GM23338 (cell line): ENCODE data around the gene LAMC3. TPM values are rescaled to one million over a fixed set of nuclear protein-coding genes. Genes with fewer than 3 reads are reported as not detected.

Source experiments
- ATAC-seq: fragments of 200-7000 bp; cut with Tn5 transposase; 3 replicates; pipeline ENCODE4 v1.9.1; 2020
- DNase-seq: peaks from one replicate; pipeline ENCODE4 v3.0.0-alpha.2; 2015; ENCODE audit warnings: low spot score
- H2AFZ ChIP-seq: fragments of 200-600 bp; sonication (generic); 2 replicates; pipeline ENCODE4 v1.8.0; 2016; ENCODE audit warnings: antibody characterized with exemption, mild to moderate bottlenecking, moderate library complexity
- H3F3A ChIP-seq: fragments of 200-600 bp; sonication (generic); replicated peaks from 2 replicates; pipeline ENCODE4 v1.8.0; 2017; ENCODE audit warnings: antibody characterized with exemption, mixed run types, low read depth
- H3K27ac ChIP-seq: fragments of 200-600 bp; sonication (generic); 2 replicates; pipeline ENCODE4 v1.6.1; 2016; ENCODE audit warnings: low read depth
- H3K27me3 ChIP-seq: fragments of 200-600 bp; sonication (generic); 2 replicates; pipeline ENCODE4 v1.8.0; 2016; ENCODE audit warnings: mild to moderate bottlenecking, mixed run types, moderate library complexity; ENCODE audit not compliant: insufficient read depth
- H3K36me3 ChIP-seq: fragments of 200-600 bp; sonication (generic); 2 replicates; pipeline ENCODE4 v1.8.0; 2016; ENCODE audit warnings: mild to moderate bottlenecking; ENCODE audit not compliant: insufficient read depth
- H3K4me1 ChIP-seq: fragments of 200-600 bp; sonication (generic); 2 replicates; pipeline ENCODE4 v1.8.0; 2016; ENCODE audit warnings: mild to moderate bottlenecking, moderate library complexity; ENCODE audit not compliant: insufficient read depth
- H3K4me2 ChIP-seq: fragments of 200-600 bp; sonication (generic); 2 replicates; pipeline ENCODE4 v1.7.1; 2017; ENCODE audit warnings: mixed run types
- H3K4me3 ChIP-seq: fragments of 200-600 bp; sonication (generic); 2 replicates; pipeline ENCODE4 v1.6.1; 2016; ENCODE audit warnings: mixed run types
- H3K79me2 ChIP-seq: fragments of 200-600 bp; sonication (generic); replicated peaks from 2 replicates; pipeline ENCODE4 v1.8.0; 2017; ENCODE audit warnings: mild to moderate bottlenecking; ENCODE audit not compliant: insufficient read depth
- H3K9me2 ChIP-seq: fragments of 200-600 bp; sonication (generic); 2 replicates; pipeline ENCODE4 v1.8.0; 2017; ENCODE audit not compliant: insufficient read depth
- H4K20me1 ChIP-seq: fragments of 200-600 bp; sonication (generic); replicated peaks from 2 replicates; pipeline ENCODE4 v1.8.0; 2017; ENCODE audit warnings: mild to moderate bottlenecking; ENCODE audit not compliant: insufficient read depth
- H3K27ac Mint-ChIP-seq: 2 replicates; pipeline ENCODE4 v1.8.0; 2020; ENCODE audit warnings: inconsistent platforms, mild to moderate bottlenecking, moderate library complexity, mixed read lengths
- H3K27me3 Mint-ChIP-seq: 3 replicates; pipeline ENCODE4 v1.8.0; 2022; ENCODE audit warnings: low read depth, mild to moderate bottlenecking, moderate library complexity, mixed read lengths, inconsistent platforms; ENCODE audit not compliant: insufficient read depth, poor library complexity
- H3K36me3 Mint-ChIP-seq: 3 replicates; pipeline ENCODE4 v1.8.0; 2021; ENCODE audit warnings: low read depth, mild to moderate bottlenecking, inconsistent platforms, moderate library complexity, mixed read lengths
- H3K4me1 Mint-ChIP-seq: 3 replicates; pipeline ENCODE4 v1.8.0; 2020; ENCODE audit warnings: mild to moderate bottlenecking, inconsistent platforms, mixed read lengths
- H3K4me3 Mint-ChIP-seq: 3 replicates; pipeline ENCODE4 v1.8.0; 2021; ENCODE audit warnings: moderate library complexity, mild to moderate bottlenecking, inconsistent platforms, mixed read lengths
- H3K9me3 Mint-ChIP-seq: 3 replicates; pipeline ENCODE4 v1.8.0; 2020; ENCODE audit warnings: moderate library complexity, mild to moderate bottlenecking, inconsistent platforms, mixed read lengths
- CREB1 ChIP-seq: fragments of 250-450 bp; sonication (Bioruptor Pico); IDR thresholded peaks from 2 replicates; pipeline ENCODE4 v1.5.0; 2020; ENCODE audit warnings: low read depth, mild to moderate bottlenecking, moderate library complexity
- CTCF ChIP-seq, 2 experiments: fragments of 200-600 bp in 1 of 2; sonication (generic) in 1 of 2; conservative IDR thresholded peaks; 2 replicates each; pipeline versions ENCODE4 v1.5.1 to v1.6.1; 2016 to 2017; ENCODE audit warnings: antibody characterized with exemption in 2 of 2, low read depth in 2 of 2, mild to moderate bottlenecking in 2 of 2, moderate library complexity in 1 of 2
- ETS1 ChIP-seq: IDR thresholded peaks from 2 replicates; pipeline ENCODE4 v1.6.1; 2016; ENCODE audit warnings: antibody characterized with exemption
- EZH2 ChIP-seq: fragments of 200-600 bp; sonication (generic); IDR thresholded peaks from one replicate; pipeline ENCODE4 v1.8.0; 2017; ENCODE audit warnings: antibody characterized with exemption, mild to moderate bottlenecking, low read depth; ENCODE audit not compliant: unreplicated experiment
- EZH2phosphoT487 ChIP-seq: fragments of 200-600 bp; sonication (generic); IDR thresholded peaks from one replicate; pipeline ENCODE4 v1.8.1; 2018; ENCODE audit warnings: antibody characterized with exemption; ENCODE audit not compliant: unreplicated experiment
- JUNB ChIP-seq: IDR thresholded peaks from one replicate; pipeline ENCODE4 v1.6.1; 2016; ENCODE audit warnings: antibody characterized with exemption; ENCODE audit not compliant: unreplicated experiment
- NANOG ChIP-seq: IDR thresholded peaks from 2 replicates; pipeline ENCODE4 v1.6.1; 2016; ENCODE audit warnings: antibody characterized with exemption, borderline replicate concordance
- POLR2AphosphoS5 ChIP-seq: IDR thresholded peaks from 2 replicates; pipeline ENCODE4 v1.6.1; 2016; ENCODE audit warnings: antibody characterized with exemption, low read depth
- REST ChIP-seq: IDR thresholded peaks from one replicate; pipeline ENCODE4 v1.6.1; 2018; ENCODE audit warnings: antibody characterized with exemption; ENCODE audit not compliant: unreplicated experiment
- STAT1 ChIP-seq: IDR thresholded peaks from one replicate; pipeline ENCODE4 v1.6.1; 2016; ENCODE audit warnings: antibody characterized with exemption; ENCODE audit not compliant: unreplicated experiment
- ZNF114 ChIP-seq: fragments of 250-450 bp; sonication (Bioruptor Pico); IDR thresholded peaks from 2 replicates; pipeline ENCODE4 v1.5.0; 2020; ENCODE audit warnings: mild to moderate bottlenecking, moderate library complexity
- ZNF331 ChIP-seq: fragments of 250-450 bp; sonication (Bioruptor Pico); IDR thresholded peaks from 2 replicates; pipeline ENCODE4 v1.5.0; 2020; ENCODE audit warnings: low read depth, mild to moderate bottlenecking, moderate library complexity
- ZNF462 ChIP-seq: fragments of 250-450 bp; sonication (Bioruptor Pico); IDR thresholded peaks from 2 replicates; pipeline ENCODE4 v1.5.0; 2020; ENCODE audit warnings: mild to moderate bottlenecking, moderate library complexity
- polyA plus RNA-seq: library from polyadenylated mRNA; unstranded; fragments of >200 nt; fragmentation: Nextera tagmentation; extraction: Ambion mirVana; gene quantifications from 2 replicates; pipeline ENCODE4 v1.2.1, GENCODE V29; 2016
- total RNA-seq: library from RNA; depleted of rRNA; stranded (reverse); fragments of >200 nt; shearing (Covaris generic); gene quantifications from 2 replicates; pipeline ENCODE4 v1.2.3, GENCODE V29; 2014

LAMC3 gene
- total and polyA plus RNA-seq, 2 experiments from 2014 or later: 9.0 to 27.4 TPM

- Mint-ChIP-seq H3K27ac (no peak overlapping the region), H3K9me3 (no peaks in the 10 kb centered on the region), H3K4me3 (no peak overlapping the region), H3K36me3 (no peaks in the 10 kb centered on the region), H3K4me1 (peaks cover 18% of the 10 kb centered on the region), H3K27me3 (peaks cover 19% of the 10 kb centered on the region)
- no peaks in the 10 kb centered on the region for H3K36me3 ChIP-seq
- H3K27me3 ChIP-seq: no peaks in the 10 kb centered on the region
- DNase-seq (no peak), ATAC-seq (no peak)
- no peaks in the 10 kb centered on the region for H3K79me2 ChIP-seq
- TF ChIP-seq ZNF462 (no peak), STAT1 (no peak), EZH2 (no peak), JUNB (no peak), NANOG (no peak), REST (no peak), CTCF (conservative IDR thresholded peaks at IDR 0.05; ENCODE audit: low read depth in 2 of 2) (no peak), ETS1 (no peak), ZNF114 (CRISPR knock-in tag) (no peak), CREB1 (CRISPR knock-in tag) (no peak), ZNF331 (CRISPR knock-in tag) (no peak), POLR2AphosphoS5 (no peak), EZH2phosphoT487 (no peak)
- H3K4me2 ChIP-seq: no peak overlapping the region
- 0 out of 2 replicates have a peak, but pooled peaks cover 3% of the 10 kb centered on the region for H3F3A ChIP-seq
- no peak overlapping the region for H2AFZ ChIP-seq
- H3K27ac ChIP-seq: no peak overlapping the region
- peaks cover 11% of the 10 kb centered on the region; the same call in 1 of the 2 replicates for H3K4me1 ChIP-seq
- no peaks in the 10 kb centered on the region for H4K20me1 ChIP-seq
- no peaks in the 10 kb centered on the region for H3K9me2 ChIP-seq
- no peak overlapping the region for H3K4me3 ChIP-seq
Measured at GRCh38 chr9:130988400-130988747, 20.6 kb upstream of the LAMC3 start.
